ENCODE results near the gene MAN1C1.

Gene MAN1C1

GRCh38 chr1:25781130-25781433 is 164.5 kb downstream of the MAN1C1 start:
- no peaks in the 10 kb centered on the region for H3K36me3 Mint-ChIP-seq (ENCODE audit: low read depth)
- no peaks in the 10 kb centered on the region for H3K9me3 Mint-ChIP-seq
- no peak overlapping the region for H3K27ac Mint-ChIP-seq
- H3K4me1 Mint-ChIP-seq (ENCODE audit: low read depth) = peaks cover 1% of the 10 kb centered on the region
- H3K4me3 Mint-ChIP-seq = no peak overlapping the region
- no peaks in the 10 kb centered on the region for H3K27me3 Mint-ChIP-seq

DNA sequence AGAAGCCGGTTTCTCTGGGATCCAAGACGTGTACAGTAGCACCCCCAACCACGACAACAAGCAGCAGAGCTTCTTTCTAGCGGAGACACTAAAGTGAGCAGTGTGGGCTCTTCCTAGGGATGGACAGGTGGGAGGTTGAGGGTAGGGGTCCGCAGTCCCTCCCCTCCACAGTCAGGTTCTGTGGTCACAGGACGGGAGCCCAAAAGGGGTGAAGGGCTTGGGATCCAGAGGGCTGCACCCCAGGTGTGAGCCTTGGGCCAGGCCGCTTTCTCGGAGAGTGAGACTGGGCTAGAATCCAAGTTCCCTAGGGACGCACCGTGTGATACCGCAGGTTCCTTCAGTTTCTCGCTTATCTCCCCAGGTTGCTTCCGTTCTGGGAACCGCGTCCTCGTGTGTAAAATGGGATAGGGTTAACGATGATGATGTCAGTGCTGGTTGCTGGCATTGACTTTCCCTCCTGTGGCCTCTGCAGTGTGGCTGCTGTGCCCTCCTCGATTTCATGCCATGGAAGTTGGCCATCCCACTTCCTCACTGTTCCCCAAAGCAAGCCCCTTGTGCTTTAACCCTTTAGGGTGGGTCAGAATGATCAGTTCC is 166.1 kb downstream of the MAN1C1 start:
- no peak overlapping the region for H3K4me3 Mint-ChIP-seq
- H3K9me3 Mint-ChIP-seq = no peaks in the 10 kb centered on the region
- no peaks in the 10 kb centered on the region for H3K4me1 Mint-ChIP-seq (ENCODE audit: low read depth)
- H3K36me3 Mint-ChIP-seq (ENCODE audit: low read depth) = no peaks in the 10 kb centered on the region
- H3K27ac Mint-ChIP-seq = no peak overlapping the region
- no peaks in the 10 kb centered on the region for H3K27me3 Mint-ChIP-seq

- Mint-ChIP-seq H3K27ac (no peak overlapping the region), H3K4me1 (ENCODE audit: low read depth) (no peaks in the 10 kb centered on the region), H3K9me3 (no peaks in the 10 kb centered on the region), H3K4me3 (no peak overlapping the region), H3K36me3 (ENCODE audit: low read depth) (no peaks in the 10 kb centered on the region), H3K27me3 (no peaks in the 10 kb centered on the region)
Observed at GRCh38 chr1:25784575-25785051, 168.0 kb downstream of the MAN1C1 start.

DNA sequence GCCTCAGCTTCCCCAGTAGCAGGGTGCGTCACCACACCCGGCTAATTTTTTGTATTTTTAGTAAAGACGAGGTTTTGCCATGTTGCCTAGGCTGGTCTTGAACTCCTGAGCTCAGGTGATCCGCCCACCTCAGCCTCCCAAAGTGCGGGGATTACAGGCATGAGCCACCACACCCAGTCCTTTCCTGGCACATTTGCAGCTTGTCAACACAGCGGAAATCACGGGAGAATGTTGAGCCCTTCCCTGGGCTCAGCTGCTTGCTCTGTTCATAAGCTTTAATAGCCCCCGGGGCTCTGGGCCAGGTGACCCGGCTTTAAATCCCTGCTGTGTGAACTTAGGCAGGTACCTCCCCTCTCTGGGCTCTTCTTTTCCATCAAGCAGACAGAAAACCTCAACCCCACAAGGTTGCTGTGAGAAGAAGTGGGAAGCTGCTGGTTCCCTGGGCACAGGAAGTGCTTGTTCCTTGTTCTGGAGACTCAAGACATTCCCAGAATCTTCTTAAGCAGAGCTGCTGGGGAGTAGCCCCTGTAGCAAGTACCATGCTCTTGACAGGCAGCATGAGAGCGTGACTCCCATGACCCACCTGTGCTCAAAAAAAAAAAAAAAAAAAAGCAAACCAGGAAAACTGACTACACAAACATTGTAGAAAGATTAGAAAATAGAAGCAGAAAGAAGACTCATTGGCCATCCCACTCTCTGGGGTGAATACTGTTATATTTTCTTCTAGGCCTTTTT is 168.9 kb downstream of the MAN1C1 start:
- Mint-ChIP-seq H3K27me3 (no peaks in the 10 kb centered on the region), H3K9me3 (no peaks in the 10 kb centered on the region), H3K4me3 (no peak overlapping the region), H3K4me1 (ENCODE audit: low read depth) (no peaks in the 10 kb centered on the region), H3K27ac (no peak overlapping the region), H3K36me3 (ENCODE audit: low read depth) (no peaks in the 10 kb centered on the region)

DNA sequence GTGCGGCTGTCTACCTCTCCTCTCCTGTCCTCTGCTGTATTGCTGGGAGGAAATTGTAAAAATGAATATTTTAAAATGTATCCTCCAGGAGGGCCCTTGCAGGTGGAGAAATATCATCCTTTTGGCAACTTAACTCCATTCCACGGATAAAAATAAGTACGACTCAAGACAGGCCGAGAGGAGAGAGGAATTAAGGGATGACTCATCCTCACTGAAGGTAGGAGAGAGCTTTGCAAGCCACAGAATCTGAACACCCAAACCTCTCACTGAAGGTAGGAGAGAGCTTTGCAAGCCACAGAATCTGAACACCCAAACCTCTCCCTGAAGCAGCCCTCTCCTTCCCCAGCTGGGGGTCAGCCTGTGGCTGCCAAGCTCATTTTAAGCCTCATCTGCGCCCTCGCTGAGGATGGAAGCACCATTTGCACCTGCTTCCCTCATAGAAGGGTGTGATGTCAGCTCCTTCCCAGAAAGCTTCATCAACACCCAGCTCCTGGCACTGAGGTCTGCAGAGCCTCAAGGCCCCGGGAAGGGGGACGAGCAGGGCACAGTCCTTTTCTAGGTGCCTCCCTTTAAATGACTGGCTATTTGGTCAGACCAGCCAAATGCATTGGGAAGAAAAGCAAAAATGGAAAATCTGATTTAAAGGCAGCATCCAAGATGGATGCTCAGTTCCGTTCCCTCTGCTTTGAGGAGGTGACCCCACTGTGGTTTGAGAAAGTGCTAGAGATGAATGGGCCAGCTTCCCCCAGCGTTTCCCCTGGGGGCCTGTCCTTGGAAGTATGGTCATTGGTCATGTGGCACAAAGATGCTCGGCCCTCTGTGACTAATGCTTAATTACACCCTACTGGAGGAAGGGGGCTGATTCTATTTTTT is 170.5 kb downstream of the MAN1C1 start:
- H3K36me3 Mint-ChIP-seq (ENCODE audit: low read depth) = no peaks in the 10 kb centered on the region
- H3K27me3 Mint-ChIP-seq = no peaks in the 10 kb centered on the region
- no peaks in the 10 kb centered on the region for H3K4me1 Mint-ChIP-seq (ENCODE audit: low read depth)
- no peak overlapping the region for H3K4me3 Mint-ChIP-seq
- no peaks in the 10 kb centered on the region for H3K9me3 Mint-ChIP-seq
- peak overlapping the region; percentile 17 for H3K27ac Mint-ChIP-seq

- Mint-ChIP-seq H3K27ac (no peak overlapping the region), H3K4me3 (no peak overlapping the region)
Observed at GRCh38 chr1:25787760-25788166, 171.2 kb downstream of the MAN1C1 start.

DNA sequence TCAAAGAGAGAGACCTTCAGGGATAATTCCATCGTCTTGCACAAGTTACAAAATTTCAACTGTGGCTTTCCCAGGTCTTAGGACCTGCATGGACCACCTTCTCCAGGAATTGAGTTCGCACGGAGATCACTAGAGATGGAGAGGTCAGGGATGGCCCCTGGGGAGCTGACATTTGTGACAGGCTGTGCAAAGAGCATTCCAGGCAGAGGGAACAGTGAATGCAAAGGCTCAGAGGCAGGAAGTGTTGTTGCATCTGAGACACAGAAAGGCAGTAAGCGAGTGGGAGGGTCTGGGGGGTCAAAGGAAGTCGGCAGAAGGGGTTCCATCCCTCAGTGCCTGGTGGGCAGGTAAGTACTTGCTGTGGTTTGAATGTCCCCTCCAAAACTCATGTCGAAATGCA is 173.9 kb downstream of the MAN1C1 start:
- no peaks in the 10 kb centered on the region for H3K36me3 Mint-ChIP-seq (ENCODE audit: low read depth)
- no peaks in the 10 kb centered on the region for H3K9me3 Mint-ChIP-seq
- no peak overlapping the region for H3K27ac Mint-ChIP-seq

More at GRCh38 chr1:25787760-25788166, 171.2 kb downstream of the MAN1C1 start:
- Mint-ChIP-seq H3K4me1 (ENCODE audit: low read depth) (no peaks in the 10 kb centered on the region), H3K9me3 (no peaks in the 10 kb centered on the region), H3K27me3 (no peaks in the 10 kb centered on the region), H3K36me3 (ENCODE audit: low read depth) (no peaks in the 10 kb centered on the region)

DNA sequence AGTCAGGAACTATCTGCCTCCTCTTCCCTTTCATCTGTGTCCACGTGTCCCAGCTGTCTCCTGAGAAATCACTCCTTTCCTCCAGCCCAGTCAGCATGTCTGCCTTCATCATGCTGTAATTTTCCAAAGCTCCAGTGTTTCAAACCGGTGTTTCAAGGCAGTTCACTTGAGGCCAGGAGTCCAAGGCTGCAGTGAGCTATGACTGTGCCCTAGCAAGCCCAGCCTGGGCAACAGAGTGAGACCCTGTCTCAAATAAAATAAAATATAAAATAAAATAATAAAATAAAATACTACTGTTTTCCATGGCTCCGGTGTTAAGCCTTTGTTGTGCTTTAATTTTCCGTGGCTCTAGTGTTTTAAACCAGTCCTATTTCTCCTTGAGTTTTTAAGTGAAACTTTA is 175.5 kb downstream of the MAN1C1 start:
- H3K27ac Mint-ChIP-seq = no peak overlapping the region
- H3K9me3 Mint-ChIP-seq = no peaks in the 10 kb centered on the region
- no peaks in the 10 kb centered on the region for H3K27me3 Mint-ChIP-seq
- H3K4me1 Mint-ChIP-seq (ENCODE audit: low read depth) = peaks cover 23% of the 10 kb centered on the region
- H3K4me3 Mint-ChIP-seq = no peak overlapping the region
- no peaks in the 10 kb centered on the region for H3K36me3 Mint-ChIP-seq (ENCODE audit: low read depth)

More for the DNA sequence above, 173.9 kb downstream of the MAN1C1 start:
- Mint-ChIP-seq H3K4me3 (no peak overlapping the region), H3K4me1 (ENCODE audit: low read depth) (peaks cover 6% of the 10 kb centered on the region), H3K27me3 (no peaks in the 10 kb centered on the region)

DNA sequence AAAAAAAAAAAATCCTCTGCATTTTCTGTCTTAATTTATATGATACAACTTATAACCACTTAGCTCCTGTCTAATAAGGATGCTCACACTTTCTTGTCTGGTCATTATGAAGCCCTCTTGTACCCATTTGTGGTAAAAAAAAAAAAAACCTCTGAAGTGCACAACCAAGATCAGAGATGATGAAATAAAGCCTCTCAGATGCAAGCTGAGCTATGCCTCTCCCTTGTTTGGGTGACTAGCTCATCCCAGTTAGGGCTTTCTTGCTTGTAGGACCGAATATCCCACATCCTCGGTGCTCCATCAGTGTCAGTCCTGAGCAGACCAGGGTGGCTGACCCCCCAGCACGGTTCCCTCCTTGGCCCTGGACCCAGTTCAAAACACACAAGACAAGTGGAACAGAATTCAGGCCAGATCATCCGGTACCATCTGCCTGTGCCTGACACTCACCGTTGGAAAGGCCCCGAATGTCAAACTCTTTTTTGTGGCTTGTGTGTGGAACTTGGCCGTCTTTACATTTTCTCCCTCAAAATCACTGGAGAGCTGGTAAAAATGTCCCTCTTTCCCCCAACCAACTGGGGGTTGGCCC is 177.1 kb downstream of the MAN1C1 start:
- Mint-ChIP-seq H3K27ac (no peak overlapping the region), H3K4me3 (no peak overlapping the region), H3K9me3 (no peaks in the 10 kb centered on the region), H3K4me1 (ENCODE audit: low read depth) (peaks cover 37% of the 10 kb centered on the region), H3K36me3 (ENCODE audit: low read depth) (no peaks in the 10 kb centered on the region), H3K27me3 (no peaks in the 10 kb centered on the region)

- Mint-ChIP-seq H3K4me1 (ENCODE audit: low read depth) (peaks cover 39% of the 10 kb centered on the region), H3K27ac (no peak overlapping the region), H3K4me3 (no peak overlapping the region), H3K36me3 (ENCODE audit: low read depth) (no peaks in the 10 kb centered on the region), H3K27me3 (no peaks in the 10 kb centered on the region), H3K9me3 (no peaks in the 10 kb centered on the region)
Observed at GRCh38 chr1:25794325-25794724, 177.7 kb downstream of the MAN1C1 start.

- Mint-ChIP-seq H3K27ac (no peak overlapping the region), H3K4me3 (no peak overlapping the region)
Observed at GRCh38 chr1:25795211-25795610, 178.6 kb downstream of the MAN1C1 start.

GRCh38 chr1:25795946-25796810 is 179.6 kb downstream of the MAN1C1 start:
- H3K27ac Mint-ChIP-seq = peak overlapping the region; percentile 26
- H3K27me3 Mint-ChIP-seq = no peaks in the 10 kb centered on the region
- H3K36me3 Mint-ChIP-seq (ENCODE audit: low read depth) = no peaks in the 10 kb centered on the region
- H3K9me3 Mint-ChIP-seq = no peaks in the 10 kb centered on the region
- H3K4me3 Mint-ChIP-seq = peak overlapping the region; percentile 15
- H3K4me1 Mint-ChIP-seq (ENCODE audit: low read depth) = peaks cover 50% of the 10 kb centered on the region

More at GRCh38 chr1:25795211-25795610, 178.6 kb downstream of the MAN1C1 start:
- Mint-ChIP-seq H3K4me1 (ENCODE audit: low read depth) (peaks cover 43% of the 10 kb centered on the region), H3K36me3 (ENCODE audit: low read depth) (no peaks in the 10 kb centered on the region), H3K27me3 (no peaks in the 10 kb centered on the region), H3K9me3 (no peaks in the 10 kb centered on the region)

DNA sequence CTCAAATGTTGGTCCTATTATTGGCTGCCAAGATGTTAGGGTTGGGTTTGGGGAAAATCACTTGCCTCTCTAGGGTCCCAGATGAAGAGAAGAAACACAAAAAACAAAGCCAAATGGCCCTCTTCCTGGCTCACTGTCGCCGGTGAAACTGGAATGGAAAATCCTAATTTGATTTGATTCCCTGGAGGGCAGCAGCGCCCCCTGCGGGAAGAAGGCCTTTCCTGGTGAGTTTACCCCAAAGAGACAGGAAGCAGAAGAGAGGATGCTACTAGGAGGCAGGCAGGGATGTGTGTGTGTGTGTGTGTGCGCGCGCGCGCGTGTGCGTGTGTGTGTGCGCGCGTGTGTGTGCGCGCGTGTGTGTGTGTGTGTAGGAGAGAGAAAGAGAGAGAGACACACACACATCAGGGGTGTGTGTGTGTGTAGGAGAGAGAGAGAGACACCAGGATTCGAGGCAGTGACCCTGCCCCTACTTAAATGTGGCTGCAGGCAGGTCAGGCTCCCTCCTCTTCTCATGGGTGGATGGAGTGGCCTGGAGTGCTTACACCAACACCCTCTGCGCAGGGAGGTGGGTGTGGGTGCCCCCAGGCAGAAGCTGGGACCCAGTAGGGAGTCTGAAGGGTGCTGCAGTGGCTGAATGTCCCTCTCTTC is 180.3 kb downstream of the MAN1C1 start:
- peaks cover 53% of the 10 kb centered on the region for H3K4me1 Mint-ChIP-seq (ENCODE audit: low read depth)
- H3K9me3 Mint-ChIP-seq = no peaks in the 10 kb centered on the region
- H3K4me3 Mint-ChIP-seq = peak overlapping the region; percentile 15
- no peaks in the 10 kb centered on the region for H3K27me3 Mint-ChIP-seq
- H3K36me3 Mint-ChIP-seq (ENCODE audit: low read depth) = no peaks in the 10 kb centered on the region
- no peak overlapping the region for H3K27ac Mint-ChIP-seq

GRCh38 chr1:25797939-25798338 is 181.3 kb downstream of the MAN1C1 start:
- H3K9me3 Mint-ChIP-seq = no peaks in the 10 kb centered on the region
- H3K4me1 Mint-ChIP-seq (ENCODE audit: low read depth) = peaks cover 61% of the 10 kb centered on the region
- no peak overlapping the region for H3K27ac Mint-ChIP-seq
- H3K4me3 Mint-ChIP-seq = no peak overlapping the region
- no peaks in the 10 kb centered on the region for H3K36me3 Mint-ChIP-seq (ENCODE audit: low read depth)
- H3K27me3 Mint-ChIP-seq = no peaks in the 10 kb centered on the region

All from stimulated activated naive CD8-positive, alpha-beta T cell treated with anti-CD3 and anti-CD28 coated beads, Interleukin-15, Interleukin-2, amounts not matched to agents 100 ng/mL and 50 ng/mL, for 24 hours (primary cell).